Measurements from ENCODE around the gene DNAJC16.

DNAJC16 gene

DNA sequence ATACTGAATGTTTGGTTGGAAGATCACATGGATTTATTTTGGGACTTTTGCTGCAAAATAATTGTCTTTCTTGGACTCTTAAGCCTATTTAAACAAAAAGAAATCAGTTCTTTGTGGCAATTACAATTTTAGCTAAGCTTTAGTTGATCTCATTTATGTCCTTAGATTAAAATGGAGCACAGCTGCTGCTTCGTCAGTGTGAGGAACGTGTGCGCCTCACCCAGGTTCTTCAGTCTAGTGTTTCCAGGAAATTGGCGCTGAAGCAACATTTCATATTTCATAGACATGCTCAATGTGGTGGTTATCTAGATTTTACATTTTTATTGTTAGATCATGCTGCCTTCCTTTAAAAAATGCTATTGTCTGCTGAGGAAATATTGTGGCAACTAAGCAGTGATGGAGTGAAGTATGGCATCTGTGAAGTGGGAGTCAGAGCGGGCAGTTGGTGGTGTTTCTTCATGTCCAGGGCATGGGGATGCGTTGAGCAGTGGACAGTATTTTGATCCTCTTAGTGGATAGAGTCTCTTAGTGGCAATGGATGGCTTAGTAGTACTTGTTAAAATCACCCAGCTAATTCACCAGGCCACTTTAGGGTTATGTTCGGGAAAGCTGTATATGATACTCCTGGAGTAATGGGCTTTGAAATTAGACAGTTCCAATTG lies 96.2 kb downstream of the DNAJC16 start:
- DNase-seq = no peak

- DNase-seq = no peak
Observed at GRCh38 chr1:15623435-15623834, 96.8 kb downstream of the DNAJC16 start.

DNA sequence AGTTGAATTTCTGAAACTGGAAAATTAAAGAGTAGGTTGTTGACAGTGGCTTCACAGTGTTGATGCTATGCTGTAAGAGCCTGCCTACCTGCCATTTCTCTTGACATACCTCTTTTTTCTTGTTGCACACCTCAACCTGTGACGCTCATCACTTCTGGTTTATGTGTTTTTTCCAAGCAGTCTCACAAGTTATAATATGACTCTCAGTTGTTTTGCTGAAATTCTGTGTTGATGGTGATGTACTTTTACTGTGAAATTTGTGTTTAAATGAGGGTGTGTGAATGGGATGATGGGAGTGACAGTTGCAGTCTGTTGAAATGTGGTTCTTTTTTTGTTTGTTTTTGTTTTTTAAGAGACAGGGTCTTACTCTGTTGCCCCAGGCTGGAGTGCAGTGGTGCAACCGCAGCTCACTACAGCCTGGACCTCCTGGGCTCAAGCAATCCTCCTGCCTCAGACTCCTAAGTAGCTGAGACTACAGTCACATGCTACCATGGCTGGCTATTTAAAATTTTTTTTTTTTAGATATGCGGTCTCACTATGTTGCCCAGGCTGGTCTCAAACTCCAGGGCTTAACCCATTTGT lies 97.6 kb downstream of the DNAJC16 start:
- no peak for DNase-seq

GRCh38 chr1:15625056-15625917 lies 98.6 kb downstream of the DNAJC16 start:
- no peak for DNase-seq
